A673 (cell line): ENCODE results near the gene MLPH. TPM values are rescaled to one million over a fixed set of nuclear protein-coding genes. Genes with fewer than 3 reads are reported as not detected.

Experiments used
- BruUV-seq: library from RNA; stranded (reverse); fragments of 400-500 nt; replicated peaks from 2 replicates; lab custom pipeline; 2021; lab: Mats Ljungman, UMichigan
- CTCF ChIA-PET: fragments of 300-600 bp; sonication (Branson Sonifier 250); formaldehyde crosslinking; loops from one replicate; lab custom pipeline; 2022; ENCODE audit warnings: antibody characterized with exemption; lab: Charles Lee
- POLR2A ChIA-PET: fragments of 300-600 bp; sonication (Branson Sonifier 250); formaldehyde crosslinking; loops from one replicate; lab custom pipeline; 2022; ENCODE audit warnings: antibody characterized with exemption; ENCODE audit not compliant: low non-redundant PET; lab: Charles Lee
- DNase-seq: peaks from one replicate; pipeline ENCODE4 v3.0.0-alpha.2; 2015; ENCODE audit warnings: low spot score
- H3K27ac ChIP-seq: fragments of 200-600 bp; sonication (generic); 2 replicates; pipeline ENCODE4 v1.5.1; 2016; ENCODE audit warnings: mixed run types, low read depth, mild to moderate bottlenecking, mixed read lengths, antibody characterized with exemption, low read length; ENCODE audit not compliant: poor library complexity, severe bottlenecking
- H3K27me3 ChIP-seq: fragments of 200-600 bp; sonication (generic); replicated peaks from 2 replicates; pipeline ENCODE4 v1.6.1; 2017; ENCODE audit warnings: mixed run types, low read depth, mild to moderate bottlenecking, mixed read lengths, antibody characterized with exemption, low read length; ENCODE audit not compliant: insufficient read depth, poor library complexity
- H3K36me3 ChIP-seq: fragments of 200-600 bp; sonication (generic); 2 replicates; pipeline ENCODE4 v1.6.1; 2016; ENCODE audit warnings: mixed run types, mild to moderate bottlenecking, mixed read lengths, antibody characterized with exemption, low read length; ENCODE audit not compliant: insufficient read depth, poor library complexity, severe bottlenecking
- H3K4me1 ChIP-seq: fragments of 200-600 bp; sonication (generic); 2 replicates; pipeline ENCODE4 v1.6.1; 2017; ENCODE audit warnings: mixed run types, mild to moderate bottlenecking, mixed read lengths, antibody characterized with exemption, low read length; ENCODE audit not compliant: insufficient read depth, poor library complexity, severe bottlenecking
- H3K4me3 ChIP-seq: fragments of 200-600 bp; sonication (generic); 2 replicates; pipeline ENCODE4 v1.5.1; 2016; ENCODE audit warnings: low read depth, mixed run types, mild to moderate bottlenecking, mixed read lengths, low read length; ENCODE audit not compliant: poor library complexity, severe bottlenecking
- H3K9me3 ChIP-seq: fragments of 200-600 bp; sonication (generic); 2 replicates; pipeline ENCODE4 v1.6.1; 2016; ENCODE audit warnings: mixed run types, low read depth, mild to moderate bottlenecking, mixed read lengths, antibody characterized with exemption, low read length; ENCODE audit not compliant: poor library complexity, severe bottlenecking
- CTCF ChIP-seq: fragments of 300-800, 200-600 bp; sonication (generic); conservative IDR thresholded peaks from 2 replicates; pipeline ENCODE4 v1.5.1; 2017; ENCODE audit warnings: low read depth, mild to moderate bottlenecking, antibody characterized with exemption, low read length, moderate library complexity, mixed read lengths
- EZH2 ChIP-seq: fragments of 200-600 bp; sonication (generic); IDR thresholded peaks from 2 replicates; pipeline ENCODE4 v1.6.1; 2017; ENCODE audit warnings: borderline replicate concordance, low read depth, mild to moderate bottlenecking, mixed read lengths, antibody characterized with exemption, low read length; ENCODE audit not compliant: poor library complexity, severe bottlenecking
- intact Hi-C: fragments of 100-400 bp; cut with micrococcal nuclease; formaldehyde crosslinking; loops from one replicate; pipeline ENCODE4 v1.10.0; 2022; ENCODE audit not compliant: unreplicated experiment
- total RNA-seq: library from RNA; stranded (reverse); gene quantifications from 2 replicates; pipeline ENCODE4 v1.2.3, GENCODE V29; 2021

The MLPH gene
- total RNA-seq, 1 experiment from 2014 or later = not detected

GRCh38 chr2:237540223-237540775, 53.2 kb downstream of the MLPH start:
- Histone ChIP-seq H3K27me3 (no peaks in the 10 kb centered on the region), H3K9me3 (no peaks in the 10 kb centered on the region), H3K27ac (no peak overlapping the region), H3K4me1 (no peaks in the 10 kb centered on the region), H3K36me3 (no peaks in the 10 kb centered on the region), H3K4me3 (no peak overlapping the region)
- TF ChIP-seq EZH2 (no peak), CTCF (no peak)
- no TSS peak for BruUV-seq
- POLR2A ChIA-PET = no interaction called here
- CTCF ChIA-PET = no interaction called here
- intact Hi-C loops = no loop called here
- DNase-seq = no peak

DNA sequence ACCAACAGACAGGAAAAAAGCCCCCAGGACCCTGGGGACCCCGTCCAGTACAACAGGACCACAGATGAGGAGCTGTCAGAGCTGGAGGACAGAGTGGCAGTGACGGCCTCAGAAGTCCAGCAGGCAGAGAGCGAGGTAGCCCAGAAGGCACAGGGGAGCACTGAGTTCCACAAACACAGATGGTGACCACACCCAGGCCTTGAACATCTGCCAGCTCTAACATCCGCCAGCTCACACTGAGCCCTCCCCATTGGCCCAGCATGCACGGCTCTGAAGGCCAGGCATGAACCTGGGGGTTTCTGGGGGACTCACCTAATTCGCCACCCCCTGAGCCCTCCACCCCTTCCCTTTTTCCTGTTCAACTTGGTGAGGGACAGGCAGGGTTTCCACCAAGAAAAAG, 53.8 kb downstream of the MLPH start:
- CTCF ChIA-PET = no interaction called here
- no peaks in the 10 kb centered on the region for H3K27me3 ChIP-seq
- H3K36me3 ChIP-seq = no peaks in the 10 kb centered on the region
- BruUV-seq = no TSS peak
- H3K4me3 ChIP-seq = no peak overlapping the region
- H3K27ac ChIP-seq = no peak overlapping the region
- TF ChIP-seq CTCF (no peak), EZH2 (no peak)
- DNase-seq = no peak
- POLR2A ChIA-PET = no interaction called here
- no peaks in the 10 kb centered on the region for H3K4me1 ChIP-seq
- no peaks in the 10 kb centered on the region for H3K9me3 ChIP-seq
- intact Hi-C loops = no loop called here

- ChIA-PET CTCF (no interaction called here), POLR2A (no interaction called here)
- DNase-seq = no peak
- intact Hi-C loops = no loop called here
- no peaks in the 10 kb centered on the region for H3K9me3 ChIP-seq
- no peak overlapping the region for H3K27ac ChIP-seq
- H3K4me1 ChIP-seq = no peaks in the 10 kb centered on the region
- H3K36me3 ChIP-seq = no peaks in the 10 kb centered on the region
- BruUV-seq = no TSS peak
- no peaks in the 10 kb centered on the region for H3K27me3 ChIP-seq
- no peak overlapping the region for H3K4me3 ChIP-seq
- TF ChIP-seq EZH2 = no peak
- TF ChIP-seq CTCF = no peak
Measured at GRCh38 chr2:237541243-237541642, 54.2 kb downstream of the MLPH start.
